Measurements from ENCODE around the gene ZMYM4. TPM values are rescaled to one million over a fixed set of nuclear protein-coding genes. Genes with fewer than 3 reads are reported as not detected.
"Not testable (repeated sequence)": the region's sequence is repeated elsewhere in the genome, so short reads cannot be mapped to it uniquely, and the experiment has no call there.

ZMYM4 gene
- total RNA-seq, 2 experiments from 2014 or later = 21.1 to 54.3 TPM

GRCh38 chr1:35371506-35371905 is 103.0 kb downstream of the ZMYM4 start:
- no TSS peak for BruUV-seq (replicated peaks)
- no peaks in the 10 kb centered on the region for H3K4me1 ChIP-seq (ENCODE audit: insufficient read depth, low read length, poor library complexity, severe bottlenecking)
- ChIA-PET POLR2A (interaction anchor here (1.1 to 1.2 kb wide), 2 partner anchors 11 to 14 kb away, joined by 3 to 5 read pairs; no protein-coding TSS in a partner anchor), CTCF (ENCODE audit: unreplicated experiment) (no interaction called here)
- DNase-seq (ENCODE audit: low spot score) = no peak
- intact Hi-C loops (cut with micrococcal nuclease; ENCODE audit: unreplicated experiment) = no loop called here
- H2AFZ ChIP-seq (ENCODE audit: low read length) = no peak overlapping the region
- no peak overlapping the region for H3K4me2 ChIP-seq (ENCODE audit: low read length)
- H3K36me3 ChIP-seq (ENCODE audit: insufficient read depth, low read length) = peaks cover 21% of the 10 kb centered on the region
- H3K9me3 ChIP-seq (ENCODE audit: low read length) = no peaks in the 10 kb centered on the region
- no peak overlapping the region for H3K4me3 ChIP-seq (ENCODE audit: low read depth, low read length, poor library complexity, severe bottlenecking)
- no peaks in the 10 kb centered on the region for H4K20me1 ChIP-seq (ENCODE audit: insufficient read depth, low read length)
- TF ChIP-seq EZH2phosphoT487 (IDR thresholded peaks at IDR 0.05; ENCODE audit: borderline replicate concordance, low read depth, low read length) = no peak
- no peak for TF ChIP-seq CTCF (conservative IDR thresholded peaks at IDR 0.05; ENCODE audit: low read length)
- H3K9me2 ChIP-seq (ENCODE audit: insufficient read depth, low read length) = no peaks in the 10 kb centered on the region
- H3K79me2 ChIP-seq (ENCODE audit: insufficient read depth, low read depth, low read length) = no peaks in the 10 kb centered on the region
- no peak overlapping the region for H3K27ac ChIP-seq (ENCODE audit: low read depth, low read length, poor library complexity, severe bottlenecking)

DNA sequence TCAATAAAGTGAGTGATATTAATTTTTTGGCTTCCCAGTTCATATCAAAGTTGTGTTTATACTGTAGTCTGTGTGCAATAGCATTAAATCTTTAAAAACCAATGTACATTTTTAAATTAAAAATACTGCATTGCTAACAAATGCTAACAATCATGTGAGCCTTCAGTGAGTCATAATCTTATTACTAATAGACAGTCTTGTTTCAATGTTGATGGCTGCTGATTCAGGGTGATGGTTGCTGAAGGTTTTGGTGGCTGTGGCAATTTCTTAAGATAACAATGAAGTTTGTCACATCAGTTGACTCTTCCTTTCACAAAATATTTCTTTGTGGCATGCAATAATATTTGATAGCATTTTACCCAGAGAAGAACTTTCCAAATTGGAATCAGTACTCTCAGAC is 109.0 kb downstream of the ZMYM4 start:
- ChIA-PET CTCF (ENCODE audit: unreplicated experiment) (no interaction called here), POLR2A (no interaction called here)
- Histone ChIP-seq H3K9me2 (ENCODE audit: insufficient read depth, low read length) (no peaks in the 10 kb centered on the region), H4K20me1 (ENCODE audit: insufficient read depth, low read length) (no peaks in the 10 kb centered on the region), H3K9me3 (ENCODE audit: low read length) (no peaks in the 10 kb centered on the region), H3K4me1 (ENCODE audit: insufficient read depth, low read length, poor library complexity, severe bottlenecking) (no peaks in the 10 kb centered on the region), H3K36me3 (ENCODE audit: insufficient read depth, low read length) (peaks cover 9% of the 10 kb centered on the region; the same call in 1 of the 2 replicates), H2AFZ (ENCODE audit: low read length) (no peak overlapping the region), H3K27ac (ENCODE audit: low read depth, low read length, poor library complexity, severe bottlenecking) (no peak overlapping the region), H3K4me2 (ENCODE audit: low read length) (no peak overlapping the region), H3K79me2 (ENCODE audit: insufficient read depth, low read depth, low read length) (no peaks in the 10 kb centered on the region), H3K4me3 (ENCODE audit: low read depth, low read length, poor library complexity, severe bottlenecking) (no peak overlapping the region)
- DNase-seq (ENCODE audit: low spot score) = no peak
- intact Hi-C loops (cut with micrococcal nuclease; ENCODE audit: unreplicated experiment) = no loop called here
- no TSS peak for BruUV-seq (replicated peaks)
- no peak for TF ChIP-seq EZH2phosphoT487 (IDR thresholded peaks at IDR 0.05; ENCODE audit: borderline replicate concordance, low read depth, low read length)
- TF ChIP-seq CTCF (conservative IDR thresholded peaks at IDR 0.05; ENCODE audit: low read length) = no peak

- H3K9me2 ChIP-seq (ENCODE audit: insufficient read depth, low read length) = no peaks in the 10 kb centered on the region
- no peaks in the 10 kb centered on the region for H3K4me1 ChIP-seq (ENCODE audit: insufficient read depth, low read length, poor library complexity, severe bottlenecking)
- ChIA-PET CTCF (ENCODE audit: unreplicated experiment) (no interaction called here), POLR2A (no interaction called here)
- H3K9me3 ChIP-seq (ENCODE audit: low read length) = no peaks in the 10 kb centered on the region
- intact Hi-C loops (cut with micrococcal nuclease; ENCODE audit: unreplicated experiment) = no loop called here
- H3K27ac ChIP-seq (ENCODE audit: low read depth, low read length, poor library complexity, severe bottlenecking) = no peak overlapping the region
- no peak overlapping the region for H3K4me2 ChIP-seq (ENCODE audit: low read length)
- no TSS peak for BruUV-seq (replicated peaks)
- no peak overlapping the region for H3K4me3 ChIP-seq (ENCODE audit: low read depth, low read length, poor library complexity, severe bottlenecking)
- H4K20me1 ChIP-seq (ENCODE audit: insufficient read depth, low read length) = no peaks in the 10 kb centered on the region
- H3K79me2 ChIP-seq (ENCODE audit: insufficient read depth, low read depth, low read length) = no peaks in the 10 kb centered on the region
- no peak for DNase-seq (ENCODE audit: low spot score)
- TF ChIP-seq EZH2phosphoT487 (IDR thresholded peaks at IDR 0.05; ENCODE audit: borderline replicate concordance, low read depth, low read length) = no peak
- TF ChIP-seq CTCF (conservative IDR thresholded peaks at IDR 0.05; ENCODE audit: low read length) = no peak
- no peak overlapping the region for H2AFZ ChIP-seq (ENCODE audit: low read length)
- peaks cover 5% of the 10 kb centered on the region; the same call in 1 of the 2 replicates for H3K36me3 ChIP-seq (ENCODE audit: insufficient read depth, low read length)
Observed at GRCh38 chr1:35379317-35380000, 111.0 kb downstream of the ZMYM4 start.

DNA sequence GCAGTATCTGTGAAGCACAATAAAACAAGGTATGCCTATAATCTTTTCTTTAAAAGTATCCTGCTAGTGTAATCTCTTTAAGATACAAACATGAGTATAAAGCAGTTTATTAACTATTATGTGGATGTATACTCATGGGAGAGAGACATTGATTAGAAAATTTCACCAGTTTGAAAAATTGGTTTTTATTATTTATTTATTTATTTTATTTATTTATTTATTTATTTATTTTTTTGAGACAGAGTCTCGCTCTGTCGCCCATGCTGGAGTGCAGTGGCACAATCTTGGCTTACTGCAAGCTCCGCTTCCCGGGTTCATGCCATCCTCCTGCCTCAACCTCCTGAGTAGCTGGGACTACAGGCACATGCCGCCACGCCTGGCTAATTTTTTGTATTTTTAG is 111.6 kb downstream of the ZMYM4 start:
- H3K4me1 ChIP-seq (ENCODE audit: insufficient read depth, low read length, poor library complexity, severe bottlenecking); H3K4me2 ChIP-seq (ENCODE audit: low read length); BruUV-seq (replicated peaks); H3K79me2 ChIP-seq (ENCODE audit: insufficient read depth, low read depth, low read length); intact Hi-C loops (cut with micrococcal nuclease; ENCODE audit: unreplicated experiment); CTCF ChIA-PET (ENCODE audit: unreplicated experiment); POLR2A ChIA-PET; H3K36me3 ChIP-seq (ENCODE audit: insufficient read depth, low read length); H2AFZ ChIP-seq (ENCODE audit: low read length); H4K20me1 ChIP-seq (ENCODE audit: insufficient read depth, low read length); H3K27ac ChIP-seq (ENCODE audit: low read depth, low read length, poor library complexity, severe bottlenecking); H3K4me3 ChIP-seq (ENCODE audit: low read depth, low read length, poor library complexity, severe bottlenecking); DNase-seq (ENCODE audit: low spot score); H3K9me3 ChIP-seq (ENCODE audit: low read length); H3K9me2 ChIP-seq (ENCODE audit: insufficient read depth, low read length): not testable (repeated sequence)

Measured in OCI-LY7 (cell line).